Fibroblast of pulmonary artery (primary cell): Measurements from ENCODE around the gene RASSF5.
"Not testable (repeated sequence)": the region's sequence is repeated elsewhere in the genome, so short reads cannot be mapped to it uniquely, and the experiment has no call there.

ENCODE experiments used
- DNase-seq: peaks from one replicate; pipeline ENCODE4 v3.0.0-alpha.2; 2010; ENCODE audit warnings: low read depth
- H3K4me3 ChIP-seq: replicated peaks from 2 replicates; pipeline ENCODE4 v1.5.1; 2011; ENCODE audit warnings: low read depth, mild to moderate bottlenecking, control low read depth, low read length, moderate library complexity
- TF ChIP-seq, protein P1 (sequence below): IDR thresholded peaks from 2 replicates; pipeline ENCODE4 v1.5.1; 2011; ENCODE audit warnings: mild to moderate bottlenecking, control low read depth, low read length, inconsistent platforms; ENCODE audit errors: missing control alignments

The RASSF5 gene

GRCh38 chr1:206482611-206483010 lies 24.7 kb upstream of the RASSF5 start:
- DNase-seq = no peak
- H3K4me3 ChIP-seq = no peak overlapping the region
- TF ChIP-seq, protein P1, sequence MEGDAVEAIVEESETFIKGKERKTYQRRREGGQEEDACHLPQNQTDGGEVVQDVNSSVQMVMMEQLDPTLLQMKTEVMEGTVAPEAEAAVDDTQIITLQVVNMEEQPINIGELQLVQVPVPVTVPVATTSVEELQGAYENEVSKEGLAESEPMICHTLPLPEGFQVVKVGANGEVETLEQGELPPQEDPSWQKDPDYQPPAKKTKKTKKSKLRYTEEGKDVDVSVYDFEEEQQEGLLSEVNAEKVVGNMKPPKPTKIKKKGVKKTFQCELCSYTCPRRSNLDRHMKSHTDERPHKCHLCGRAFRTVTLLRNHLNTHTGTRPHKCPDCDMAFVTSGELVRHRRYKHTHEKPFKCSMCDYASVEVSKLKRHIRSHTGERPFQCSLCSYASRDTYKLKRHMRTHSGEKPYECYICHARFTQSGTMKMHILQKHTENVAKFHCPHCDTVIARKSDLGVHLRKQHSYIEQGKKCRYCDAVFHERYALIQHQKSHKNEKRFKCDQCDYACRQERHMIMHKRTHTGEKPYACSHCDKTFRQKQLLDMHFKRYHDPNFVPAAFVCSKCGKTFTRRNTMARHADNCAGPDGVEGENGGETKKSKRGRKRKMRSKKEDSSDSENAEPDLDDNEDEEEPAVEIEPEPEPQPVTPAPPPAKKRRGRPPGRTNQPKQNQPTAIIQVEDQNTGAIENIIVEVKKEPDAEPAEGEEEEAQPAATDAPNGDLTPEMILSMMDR = no peak

- H3K4me3 ChIP-seq, DNase-seq: not testable (repeated sequence)
Observed at GRCh38 chr1:206483864-206484263, 23.5 kb upstream of the RASSF5 start.

DNA sequence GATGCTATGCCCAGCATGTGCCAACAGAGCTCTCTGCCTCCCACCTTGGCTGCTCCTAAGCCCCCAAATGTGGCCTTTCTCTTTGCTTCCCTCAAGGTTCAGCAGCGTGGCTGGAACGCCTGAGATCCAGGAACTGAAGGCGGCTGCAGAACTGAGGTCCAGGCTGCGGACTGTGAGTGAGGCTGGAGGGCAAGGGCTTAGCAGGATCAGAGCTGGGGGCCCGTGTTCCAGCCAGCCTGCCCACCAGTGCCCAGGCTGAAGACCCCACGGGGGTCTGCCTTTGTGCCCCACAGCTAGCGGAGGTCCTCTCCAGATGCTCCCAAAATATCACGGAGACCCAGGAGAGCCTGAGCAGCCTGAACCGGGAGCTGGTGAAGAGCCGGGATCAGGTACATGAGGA lies 22.4 kb upstream of the RASSF5 start:
- TF ChIP-seq, protein P1 = no peak
- H3K4me3 ChIP-seq = no peak overlapping the region
- DNase-seq = no peak

GRCh38 chr1:206486995-206487788 lies 20.1 kb upstream of the RASSF5 start:
- TF ChIP-seq, protein P1 = no peak
- no peak for DNase-seq
- H3K4me3 ChIP-seq = no peak overlapping the region

DNA sequence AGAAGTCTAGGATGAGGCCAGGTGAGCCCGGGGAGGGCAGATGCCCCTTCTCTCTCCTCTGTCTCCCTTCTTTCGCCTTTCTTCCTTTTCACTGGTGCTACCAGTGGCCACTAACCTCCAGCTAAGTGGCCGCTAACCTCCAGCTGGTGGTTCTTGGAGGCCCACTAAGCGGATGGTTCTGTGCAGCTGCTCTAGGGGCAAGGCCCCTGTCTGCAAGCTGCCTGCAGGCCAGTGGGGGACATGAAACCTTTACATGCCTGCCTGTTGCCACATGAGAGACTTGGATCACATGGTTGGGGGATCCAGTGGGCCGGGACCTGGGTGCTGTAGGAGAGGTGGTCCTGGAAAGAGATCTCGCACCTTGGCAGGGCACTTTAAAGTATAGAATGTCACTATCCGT lies 19.4 kb upstream of the RASSF5 start:
- H3K4me3 ChIP-seq = no peak overlapping the region
- no peak for DNase-seq

DNA sequence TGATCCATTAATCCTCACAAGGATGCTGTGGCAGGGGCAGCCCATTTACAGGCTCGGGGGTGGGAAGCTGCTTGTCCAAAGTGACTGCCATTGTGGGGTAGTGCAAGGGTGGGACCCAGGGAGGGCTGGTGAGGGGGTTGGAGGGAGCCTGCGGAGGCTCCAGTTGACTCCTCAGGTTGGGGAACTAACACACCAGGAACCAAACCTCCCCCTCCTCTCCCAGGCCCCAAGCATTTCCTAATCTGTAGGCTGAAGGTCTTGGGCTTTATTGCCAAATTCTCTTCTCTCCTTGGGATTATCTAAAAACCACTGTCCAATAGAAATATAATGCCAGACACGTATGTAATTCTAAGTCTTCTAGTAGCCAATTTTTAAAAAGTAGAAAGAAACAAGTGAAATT lies 18.9 kb upstream of the RASSF5 start:
- no peak overlapping the region for H3K4me3 ChIP-seq
- TF ChIP-seq, protein P1 = no peak
- DNase-seq = no peak

More for the DNA sequence above, 19.4 kb upstream of the RASSF5 start:
- TF ChIP-seq, protein P1 = no peak

DNA sequence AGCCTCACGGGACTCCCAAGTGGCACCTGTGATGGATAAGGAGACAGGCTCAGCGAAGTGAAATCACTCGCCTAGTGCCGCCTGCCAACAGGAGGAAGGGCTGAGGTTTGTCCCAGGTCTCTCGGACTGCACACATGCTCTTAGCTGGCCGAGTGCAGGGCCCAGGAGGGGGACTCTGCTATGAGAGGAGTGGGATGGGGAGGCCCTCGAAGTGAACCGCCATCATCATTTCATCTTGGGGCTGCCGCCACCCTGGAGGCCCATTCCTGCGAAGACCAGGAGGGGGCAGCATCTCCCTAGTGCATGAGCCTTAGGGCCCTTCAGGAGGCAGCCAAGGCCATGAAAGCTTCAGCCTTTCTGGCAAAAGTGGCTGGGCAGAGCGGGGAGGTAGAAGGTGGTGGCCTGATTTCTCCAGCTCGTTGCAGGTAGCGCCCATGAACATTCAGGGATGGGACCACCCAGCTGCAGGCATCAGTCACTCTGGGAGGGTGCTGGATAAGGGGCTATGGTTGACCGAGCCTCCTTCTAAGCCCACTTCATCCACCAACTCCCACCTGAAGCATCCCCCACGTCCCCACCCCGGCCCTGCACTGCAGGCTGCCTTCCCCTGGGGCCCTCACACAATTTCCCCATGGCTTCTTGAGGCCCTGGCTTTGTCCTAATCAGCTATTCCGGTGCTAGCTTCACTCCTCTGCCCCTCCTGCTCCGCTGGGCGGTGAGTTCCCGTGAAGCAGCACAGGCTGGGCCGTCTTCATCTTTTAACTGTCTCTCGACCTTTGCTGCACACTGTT lies 17.2 kb upstream of the RASSF5 start:
- H3K4me3 ChIP-seq = no peak overlapping the region
- TF ChIP-seq, protein P1 = peak; percentile 99
- DNase-seq = peak; percentile 81
